ENCODE data around the gene HSD11B1. TPM values are rescaled to one million over a fixed set of nuclear protein-coding genes. Genes with fewer than 3 reads are reported as not detected.

Gene HSD11B1
- total RNA-seq: 10 to 100 TPM in 5 of 6 donors, 1 to 10 TPM in 1; 3.1 to 25.8 (median 17.4) TPM

DNA sequence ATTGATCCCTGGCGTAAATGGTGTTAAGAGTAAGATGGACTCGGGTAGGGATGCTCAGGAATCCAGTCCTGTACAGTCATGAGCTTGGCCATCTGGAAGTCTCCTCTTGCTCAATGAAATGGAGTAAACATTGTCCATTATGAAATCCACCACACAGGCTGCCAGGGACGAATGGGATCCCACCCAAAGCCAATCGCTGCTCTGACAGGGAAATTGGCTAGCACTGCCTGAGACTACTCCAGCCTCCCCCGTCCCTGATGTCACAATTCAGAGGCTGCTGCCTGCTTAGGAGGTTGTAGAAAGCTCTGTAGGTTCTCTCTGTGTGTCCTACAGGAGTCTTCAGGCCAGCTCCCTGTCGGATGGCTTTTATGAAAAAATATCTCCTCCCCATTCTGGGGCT lies at the start of gene HSD11B1:
Gene HSD11B1, plus strand, starts transcription at position 263 of the 400 bp plus-strand sequence. Its CDS starts 97 bp downstream, at position 360.
- peak in 1 of 2 donors; percentile 51 for DNase-seq
- Histone ChIP-seq H3K27ac (peak within 1 kb of the TSS in 2 of 4 donors; percentile 11 to 57), H3K4me1 (no peaks in the 10 kb centered on the region), H3K27me3 (no peaks in the 10 kb centered on the region), H3K36me3 (no peaks in the 10 kb centered on the region), H3K4me3 (peak within 1 kb of the TSS in 1 of 4 donors; percentile 25), H3K9me3 (no peaks in the 10 kb centered on the region)
- 59 to 61% methylated on average over 6 of the region's 6 CpGs for WGBS, 2 donors
- TF ChIP-seq POLR2AphosphoS5 (IDR thresholded peaks at IDR 0.05) (peak in 1 of 2 donors; percentile 58), EP300 (IDR thresholded peaks at IDR 0.05) (no peak), POLR2A (IDR thresholded peaks at IDR 0.05) (peak in 1 of 4 donors; percentile 36)
- TF ChIP-seq, protein P1, sequence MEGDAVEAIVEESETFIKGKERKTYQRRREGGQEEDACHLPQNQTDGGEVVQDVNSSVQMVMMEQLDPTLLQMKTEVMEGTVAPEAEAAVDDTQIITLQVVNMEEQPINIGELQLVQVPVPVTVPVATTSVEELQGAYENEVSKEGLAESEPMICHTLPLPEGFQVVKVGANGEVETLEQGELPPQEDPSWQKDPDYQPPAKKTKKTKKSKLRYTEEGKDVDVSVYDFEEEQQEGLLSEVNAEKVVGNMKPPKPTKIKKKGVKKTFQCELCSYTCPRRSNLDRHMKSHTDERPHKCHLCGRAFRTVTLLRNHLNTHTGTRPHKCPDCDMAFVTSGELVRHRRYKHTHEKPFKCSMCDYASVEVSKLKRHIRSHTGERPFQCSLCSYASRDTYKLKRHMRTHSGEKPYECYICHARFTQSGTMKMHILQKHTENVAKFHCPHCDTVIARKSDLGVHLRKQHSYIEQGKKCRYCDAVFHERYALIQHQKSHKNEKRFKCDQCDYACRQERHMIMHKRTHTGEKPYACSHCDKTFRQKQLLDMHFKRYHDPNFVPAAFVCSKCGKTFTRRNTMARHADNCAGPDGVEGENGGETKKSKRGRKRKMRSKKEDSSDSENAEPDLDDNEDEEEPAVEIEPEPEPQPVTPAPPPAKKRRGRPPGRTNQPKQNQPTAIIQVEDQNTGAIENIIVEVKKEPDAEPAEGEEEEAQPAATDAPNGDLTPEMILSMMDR (IDR thresholded peaks at IDR 0.05): no peak
- peak; percentile 73 to 96 for ATAC-seq (ENCODE audit: low FRiP score in 2 of 2)

DNA sequence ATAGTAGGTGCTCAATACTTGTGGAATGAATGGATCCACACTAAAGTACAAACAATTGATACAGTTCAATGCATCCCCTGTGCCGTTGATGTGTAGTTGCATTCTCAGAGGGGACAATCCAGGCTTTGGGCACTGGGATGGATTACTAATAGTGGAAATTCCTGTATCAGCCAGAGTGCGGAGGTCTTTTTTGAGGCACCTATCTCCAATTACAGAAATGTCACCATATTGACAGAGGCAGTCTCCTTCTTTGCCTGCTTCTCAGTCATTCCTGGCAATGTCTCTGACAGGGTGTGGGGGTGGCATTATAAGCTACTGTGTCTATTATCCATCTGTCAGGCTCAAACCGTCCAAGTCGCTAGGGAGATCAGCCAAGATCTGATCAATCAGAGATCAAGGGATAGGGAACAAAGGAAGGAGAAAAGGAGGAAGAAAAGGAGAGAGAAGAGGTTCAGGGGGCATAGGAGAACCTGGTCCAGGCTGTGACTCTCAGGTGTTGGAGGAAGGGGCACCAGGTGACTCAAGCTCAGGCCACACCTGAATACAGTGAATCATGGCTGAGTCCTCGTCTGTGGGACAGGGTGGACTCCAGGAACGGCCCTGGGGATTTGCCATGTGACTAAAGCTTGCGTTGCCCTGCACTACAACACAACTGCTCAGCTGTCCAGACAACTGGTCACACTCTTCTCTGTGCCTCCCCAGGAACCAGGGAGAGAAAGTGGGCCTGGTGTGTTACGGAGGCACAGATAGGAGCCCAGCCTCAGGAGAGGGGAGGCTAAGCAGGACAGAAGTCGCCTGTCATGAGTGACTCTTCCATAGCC lies 49.0 kb upstream of the HSD11B1 start:
- Histone ChIP-seq H3K4me3 (no peak overlapping the region), H3K27ac (no peak overlapping the region), H3K9me3 (no peaks in the 10 kb centered on the region), H3K27me3 (no peaks in the 10 kb centered on the region), H3K4me1 (peaks cover 15 to 52% (median 28%) of the 10 kb centered on the region in 4 donors), H3K36me3 (no peaks in the 10 kb centered on the region)
- no peak for DNase-seq
- ATAC-seq (ENCODE audit: low FRiP score in 2 of 2): no peak
- WGBS, 2 donors: 78 to 84% methylated on average over 9 of the region's 9 CpGs
- TF ChIP-seq POLR2AphosphoS5 (IDR thresholded peaks at IDR 0.05) (no peak), POLR2A (IDR thresholded peaks at IDR 0.05) (no peak), EP300 (IDR thresholded peaks at IDR 0.05) (no peak)
- TF ChIP-seq, protein P1 (IDR thresholded peaks at IDR 0.05): no peak

DNA sequence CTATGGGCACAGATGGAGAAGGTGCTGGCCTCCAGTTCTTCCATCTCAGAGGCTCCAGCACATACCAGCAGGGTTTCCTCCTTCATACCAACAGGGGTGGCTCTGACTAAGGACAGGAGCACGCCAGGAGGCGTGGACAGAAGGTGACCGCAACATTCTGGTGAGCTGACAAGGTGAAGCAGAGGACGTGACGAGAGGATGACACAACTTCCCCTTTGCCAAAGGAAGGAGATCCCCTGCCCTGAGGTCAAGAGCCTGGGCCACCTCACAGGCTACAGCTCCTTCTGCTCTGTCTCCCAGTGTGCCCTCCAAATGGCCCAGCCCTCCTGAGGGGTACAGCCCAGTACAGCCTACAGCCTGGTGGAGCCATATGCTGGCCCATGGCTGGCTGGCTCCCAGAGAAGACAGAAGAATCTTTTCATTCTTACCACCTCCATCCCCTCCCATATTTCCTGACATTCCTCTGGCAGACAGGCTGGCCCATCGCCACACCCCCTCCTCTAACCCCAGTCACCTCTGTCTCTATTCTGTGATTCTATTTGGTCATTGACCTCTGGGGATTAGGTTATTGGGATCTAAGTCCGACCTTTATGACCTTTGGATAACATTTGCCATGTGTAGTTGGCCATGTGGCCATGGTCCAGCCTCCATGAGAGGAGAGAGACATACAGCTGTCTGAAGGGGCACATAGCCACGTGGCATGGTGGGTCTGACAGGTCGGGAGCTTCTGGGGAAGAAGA lies 47.3 kb upstream of the HSD11B1 start:
- H3K27me3 ChIP-seq: no peaks in the 10 kb centered on the region
- H3K36me3 ChIP-seq: no peaks in the 10 kb centered on the region
- peak in 1 of 2 donors; percentile 71 for DNase-seq
- 72 to 76% methylated on average over 9 of the region's 9 CpGs for WGBS, 2 donors
- ATAC-seq (ENCODE audit: low FRiP score in 2 of 2): peak; percentile 3 to 11
- no peaks in the 10 kb centered on the region for H3K9me3 ChIP-seq
- TF ChIP-seq EP300 (IDR thresholded peaks at IDR 0.05) (no peak), POLR2A (IDR thresholded peaks at IDR 0.05) (no peak), POLR2AphosphoS5 (IDR thresholded peaks at IDR 0.05) (peak; percentile 67 to 68)
- TF ChIP-seq, protein P1 (IDR thresholded peaks at IDR 0.05): peak in 1 of 6 experiments; percentile 10
- peaks cover 5 to 36% (median 16%) of the 10 kb centered on the region in 4 donors for H3K4me1 ChIP-seq
- H3K4me3 ChIP-seq: no peak overlapping the region
- peak overlapping the region in 2 of 4 donors; percentile 55 to 57 for H3K27ac ChIP-seq

DNA sequence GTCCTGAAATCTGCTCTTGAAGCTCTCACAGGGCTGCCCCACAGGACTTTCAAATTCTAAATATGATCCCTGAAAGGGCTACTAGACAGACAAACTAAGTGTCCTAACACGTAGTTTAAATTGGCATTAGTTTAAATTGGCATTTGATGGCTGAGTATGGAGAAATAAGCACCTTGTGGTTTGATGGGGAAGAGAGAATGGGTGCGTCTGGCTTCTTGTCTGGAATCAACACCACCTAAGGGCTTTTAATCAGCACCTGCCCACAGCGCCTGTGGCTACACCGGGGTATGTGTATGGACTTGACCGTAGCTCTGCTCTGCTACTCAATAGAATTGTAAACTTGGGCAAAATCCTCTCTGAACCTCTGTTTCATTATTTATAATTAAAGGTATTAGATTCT lies 46.7 kb upstream of the HSD11B1 start:
- ATAC-seq (ENCODE audit: low FRiP score in 2 of 2) (no peak), DNase-seq (no peak)
- H3K4me1 ChIP-seq: peaks cover 5 to 30% (median 13%) of the 10 kb centered on the region in 4 donors
- TF ChIP-seq POLR2AphosphoS5 (IDR thresholded peaks at IDR 0.05) (no peak), POLR2A (IDR thresholded peaks at IDR 0.05) (no peak), EP300 (IDR thresholded peaks at IDR 0.05) (no peak)
- TF ChIP-seq, protein P1 (IDR thresholded peaks at IDR 0.05): no peak
- H3K27ac ChIP-seq: peak overlapping the region in 2 of 4 donors; percentile 55 to 57
- no peaks in the 10 kb centered on the region for H3K36me3 ChIP-seq
- 86 to 91% methylated on average over 5 of the region's 5 CpGs for WGBS, 2 donors
- H3K9me3 ChIP-seq: no peaks in the 10 kb centered on the region
- H3K4me3 ChIP-seq: no peak overlapping the region
- no peaks in the 10 kb centered on the region for H3K27me3 ChIP-seq

Measured in upper lobe of left lung (tissue), 6 donors.